A673 (cell line): Measurements from ENCODE around the gene PDGFD. TPM values are rescaled to one million over a fixed set of nuclear protein-coding genes. Genes with fewer than 3 reads are reported as not detected.

Source experiments
- BruUV-seq: library from RNA; stranded (reverse); fragments of 400-500 nt; replicated peaks from 2 replicates; lab custom pipeline; 2021; lab: Mats Ljungman, UMichigan
- CTCF ChIA-PET: fragments of 300-600 bp; sonication (Branson Sonifier 250); formaldehyde crosslinking; loops from one replicate; lab custom pipeline; 2022; ENCODE audit warnings: antibody characterized with exemption; lab: Charles Lee
- POLR2A ChIA-PET: fragments of 300-600 bp; sonication (Branson Sonifier 250); formaldehyde crosslinking; loops from one replicate; lab custom pipeline; 2022; ENCODE audit warnings: antibody characterized with exemption; ENCODE audit not compliant: low non-redundant PET; lab: Charles Lee
- DNase-seq: peaks from one replicate; pipeline ENCODE4 v3.0.0-alpha.2; 2015; ENCODE audit warnings: low spot score
- H3K27ac ChIP-seq: fragments of 200-600 bp; sonication (generic); 2 replicates; pipeline ENCODE4 v1.5.1; 2016; ENCODE audit warnings: mixed run types, low read depth, mild to moderate bottlenecking, mixed read lengths, antibody characterized with exemption, low read length; ENCODE audit not compliant: poor library complexity, severe bottlenecking
- H3K27me3 ChIP-seq: fragments of 200-600 bp; sonication (generic); replicated peaks from 2 replicates; pipeline ENCODE4 v1.6.1; 2017; ENCODE audit warnings: mixed run types, low read depth, mild to moderate bottlenecking, mixed read lengths, antibody characterized with exemption, low read length; ENCODE audit not compliant: insufficient read depth, poor library complexity
- H3K36me3 ChIP-seq: fragments of 200-600 bp; sonication (generic); 2 replicates; pipeline ENCODE4 v1.6.1; 2016; ENCODE audit warnings: mixed run types, mild to moderate bottlenecking, mixed read lengths, antibody characterized with exemption, low read length; ENCODE audit not compliant: insufficient read depth, poor library complexity, severe bottlenecking
- H3K4me1 ChIP-seq: fragments of 200-600 bp; sonication (generic); 2 replicates; pipeline ENCODE4 v1.6.1; 2017; ENCODE audit warnings: mixed run types, mild to moderate bottlenecking, mixed read lengths, antibody characterized with exemption, low read length; ENCODE audit not compliant: insufficient read depth, poor library complexity, severe bottlenecking
- H3K4me3 ChIP-seq: fragments of 200-600 bp; sonication (generic); 2 replicates; pipeline ENCODE4 v1.5.1; 2016; ENCODE audit warnings: low read depth, mixed run types, mild to moderate bottlenecking, mixed read lengths, low read length; ENCODE audit not compliant: poor library complexity, severe bottlenecking
- H3K9me3 ChIP-seq: fragments of 200-600 bp; sonication (generic); 2 replicates; pipeline ENCODE4 v1.6.1; 2016; ENCODE audit warnings: mixed run types, low read depth, mild to moderate bottlenecking, mixed read lengths, antibody characterized with exemption, low read length; ENCODE audit not compliant: poor library complexity, severe bottlenecking
- EZH2 ChIP-seq: fragments of 200-600 bp; sonication (generic); IDR thresholded peaks from 2 replicates; pipeline ENCODE4 v1.6.1; 2017; ENCODE audit warnings: borderline replicate concordance, low read depth, mild to moderate bottlenecking, mixed read lengths, antibody characterized with exemption, low read length; ENCODE audit not compliant: poor library complexity, severe bottlenecking
- intact Hi-C: fragments of 100-400 bp; cut with micrococcal nuclease; formaldehyde crosslinking; loops from one replicate; pipeline ENCODE4 v1.10.0; 2022; ENCODE audit not compliant: unreplicated experiment
- total RNA-seq: library from RNA; stranded (reverse); gene quantifications from 2 replicates; pipeline ENCODE4 v1.2.3, GENCODE V29; 2021
- TF ChIP-seq, protein P1 (sequence below): fragments of 300-800, 200-600 bp; sonication (generic); conservative IDR thresholded peaks from 2 replicates; pipeline ENCODE4 v1.5.1; 2017; ENCODE audit warnings: low read depth, mild to moderate bottlenecking, antibody characterized with exemption, low read length, moderate library complexity, mixed read lengths

PDGFD gene
- total RNA-seq, 1 experiment from 2014 or later = 6.1 TPM

DNA sequence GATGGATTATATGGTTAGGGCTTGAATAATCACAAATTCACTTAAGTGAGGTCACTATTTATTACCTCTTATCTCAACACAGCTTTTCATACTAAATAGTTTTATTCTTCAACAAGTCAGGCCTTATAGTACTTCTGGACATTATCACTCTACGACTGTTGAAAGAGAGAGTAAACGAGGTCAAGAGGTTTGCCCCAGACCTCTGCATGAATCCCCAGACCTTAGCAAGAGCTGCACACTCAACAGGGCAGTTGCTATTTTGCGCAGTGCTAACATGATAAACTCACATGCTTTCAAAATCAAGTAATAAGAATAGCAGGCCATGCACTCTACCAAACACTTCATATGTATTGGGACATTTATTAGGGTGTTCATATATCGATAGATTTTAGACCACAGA, 67.0 kb downstream of the PDGFD start:
- CTCF ChIA-PET = no interaction called here

GRCh38 chr11:104095791-104096190, 68.2 kb downstream of the PDGFD start:
- intact Hi-C loops = no loop called here
- no TSS peak for BruUV-seq
- peaks cover 9% of the 10 kb centered on the region for H3K4me1 ChIP-seq
- ChIA-PET POLR2A (no interaction called here), CTCF (interaction anchor here (1.1 kb wide), 1 partner anchor 413 kb away, joined by 3 read pairs; no protein-coding TSS in a partner anchor)
- no peaks in the 10 kb centered on the region for H3K9me3 ChIP-seq
- no peaks in the 10 kb centered on the region for H3K36me3 ChIP-seq
- peak; percentile 37 for DNase-seq
- H3K27me3 ChIP-seq = no peaks in the 10 kb centered on the region
- H3K27ac ChIP-seq = no peak overlapping the region
- H3K4me3 ChIP-seq = no peak overlapping the region
- no peak for TF ChIP-seq EZH2
- TF ChIP-seq, protein P1, sequence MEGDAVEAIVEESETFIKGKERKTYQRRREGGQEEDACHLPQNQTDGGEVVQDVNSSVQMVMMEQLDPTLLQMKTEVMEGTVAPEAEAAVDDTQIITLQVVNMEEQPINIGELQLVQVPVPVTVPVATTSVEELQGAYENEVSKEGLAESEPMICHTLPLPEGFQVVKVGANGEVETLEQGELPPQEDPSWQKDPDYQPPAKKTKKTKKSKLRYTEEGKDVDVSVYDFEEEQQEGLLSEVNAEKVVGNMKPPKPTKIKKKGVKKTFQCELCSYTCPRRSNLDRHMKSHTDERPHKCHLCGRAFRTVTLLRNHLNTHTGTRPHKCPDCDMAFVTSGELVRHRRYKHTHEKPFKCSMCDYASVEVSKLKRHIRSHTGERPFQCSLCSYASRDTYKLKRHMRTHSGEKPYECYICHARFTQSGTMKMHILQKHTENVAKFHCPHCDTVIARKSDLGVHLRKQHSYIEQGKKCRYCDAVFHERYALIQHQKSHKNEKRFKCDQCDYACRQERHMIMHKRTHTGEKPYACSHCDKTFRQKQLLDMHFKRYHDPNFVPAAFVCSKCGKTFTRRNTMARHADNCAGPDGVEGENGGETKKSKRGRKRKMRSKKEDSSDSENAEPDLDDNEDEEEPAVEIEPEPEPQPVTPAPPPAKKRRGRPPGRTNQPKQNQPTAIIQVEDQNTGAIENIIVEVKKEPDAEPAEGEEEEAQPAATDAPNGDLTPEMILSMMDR = peak; percentile 33

More for the DNA sequence above, 67.0 kb downstream of the PDGFD start:
- Histone ChIP-seq H3K4me3 (no peak overlapping the region), H3K9me3 (no peaks in the 10 kb centered on the region), H3K27ac (no peak overlapping the region), H3K36me3 (no peaks in the 10 kb centered on the region), H3K4me1 (peaks cover 6% of the 10 kb centered on the region), H3K27me3 (no peaks in the 10 kb centered on the region)
- no peak for DNase-seq
- POLR2A ChIA-PET = no interaction called here
- TF ChIP-seq, protein P1 = no peak
- TF ChIP-seq EZH2 = no peak
- BruUV-seq = no TSS peak
- intact Hi-C loops = no loop called here

- BruUV-seq = no TSS peak
- ChIA-PET POLR2A (no interaction called here), CTCF (interaction anchor here (1.1 kb wide), 1 partner anchor 412 kb away, joined by 3 read pairs; no protein-coding TSS in a partner anchor)
- no peak for DNase-seq
- Histone ChIP-seq H3K36me3 (no peaks in the 10 kb centered on the region), H3K27ac (no peak overlapping the region), H3K27me3 (no peaks in the 10 kb centered on the region), H3K4me3 (no peak overlapping the region), H3K4me1 (peaks cover 9% of the 10 kb centered on the region), H3K9me3 (no peaks in the 10 kb centered on the region)
- no peak for TF ChIP-seq EZH2
- TF ChIP-seq, protein P1 = no peak
- intact Hi-C loops = no loop called here
Observed at GRCh38 chr11:104094576-104094975, 69.4 kb downstream of the PDGFD start.
